T-helper 9 cell (primary cell): Measurements from ENCODE around the gene ABCC1.
"Not testable (repeated sequence)": the region's sequence is repeated elsewhere in the genome, so short reads cannot be mapped to it uniquely, and the experiment has no call there.

Experiments used
- DNase-seq: peaks from one replicate; pipeline ENCODE4 v3.0.0-alpha.2; 2020

ABCC1 gene

GRCh38 chr16:16143931-16144330 lies 194.5 kb downstream of the ABCC1 start:
- DNase-seq: no peak

- DNase-seq: no peak
Observed at GRCh38 chr16:16144416-16144815, 195.0 kb downstream of the ABCC1 start.

- DNase-seq: no peak
Observed at GRCh38 chr16:16145286-16145685, 195.9 kb downstream of the ABCC1 start.

- DNase-seq: no peak
Observed at GRCh38 chr16:16146380-16147315, 197.2 kb downstream of the ABCC1 start.

GRCh38 chr16:16147316-16147999 lies 198.0 kb downstream of the ABCC1 start:
- no peak for DNase-seq

GRCh38 chr16:16148000-16148599 lies 198.7 kb downstream of the ABCC1 start:
- DNase-seq: not testable (repeated sequence)

GRCh38 chr16:16148755-16149154 lies 199.3 kb downstream of the ABCC1 start:
- no peak for DNase-seq

- DNase-seq: no peak
Observed at GRCh38 chr16:16149710-16150116, 200.3 kb downstream of the ABCC1 start.

- DNase-seq: no peak
Observed at GRCh38 chr16:16150117-16150877, 200.9 kb downstream of the ABCC1 start.

- DNase-seq: no peak
Observed at GRCh38 chr16:16150878-16151152, 201.4 kb downstream of the ABCC1 start.

- no peak for DNase-seq
Observed at GRCh38 chr16:16151315-16151714, 201.9 kb downstream of the ABCC1 start.

- DNase-seq: not testable (repeated sequence)
Observed at GRCh38 chr16:16153000-16153399, 203.6 kb downstream of the ABCC1 start.

GRCh38 chr16:16154281-16154951 lies 205.0 kb downstream of the ABCC1 start:
- DNase-seq: no peak

GRCh38 chr16:16155234-16155633 lies 205.8 kb downstream of the ABCC1 start:
- DNase-seq: no peak

- DNase-seq: no peak
Observed at GRCh38 chr16:16157166-16157565, 207.8 kb downstream of the ABCC1 start.

- DNase-seq: no peak
Observed at GRCh38 chr16:16158082-16158658, 208.8 kb downstream of the ABCC1 start.

GRCh38 chr16:16158741-16159374 lies 209.4 kb downstream of the ABCC1 start:
- DNase-seq: no peak

GRCh38 chr16:16159662-16160061 lies 210.2 kb downstream of the ABCC1 start:
- DNase-seq: no peak

- no peak for DNase-seq
Observed at GRCh38 chr16:16161319-16161718, 211.9 kb downstream of the ABCC1 start.

- not testable (repeated sequence) for DNase-seq
Observed at GRCh38 chr16:16161840-16162239, 212.4 kb downstream of the ABCC1 start.

GRCh38 chr16:16162591-16162990 lies 213.2 kb downstream of the ABCC1 start:
- no peak for DNase-seq

- DNase-seq: no peak
Observed at GRCh38 chr16:16163109-16163508, 213.7 kb downstream of the ABCC1 start.
